ENCODE measurements around the gene WDR88.
"Not testable (repeated sequence)": the region's sequence is repeated elsewhere in the genome, so short reads cannot be mapped to it uniquely, and the experiment has no call there.

Gene WDR88

GRCh38 chr19:33199441-33200265 is 67.7 kb downstream of the WDR88 start:
- no peak for DNase-seq

GRCh38 chr19:33201473-33201872 is 69.6 kb downstream of the WDR88 start:
- DNase-seq = no peak

GRCh38 chr19:33201886-33202545 is 70.1 kb downstream of the WDR88 start:
- DNase-seq = no peak

GRCh38 chr19:33202546-33203507 is 70.9 kb downstream of the WDR88 start:
- DNase-seq = no peak

- no peak for DNase-seq
Measured at GRCh38 chr19:33203529-33203928, 71.6 kb downstream of the WDR88 start.

GRCh38 chr19:33204136-33204973 is 72.4 kb downstream of the WDR88 start:
- no peak for DNase-seq

- no peak for DNase-seq
Measured at GRCh38 chr19:33205110-33205509, 73.2 kb downstream of the WDR88 start.

- DNase-seq = no peak
Measured at GRCh38 chr19:33205531-33206260, 73.8 kb downstream of the WDR88 start.

- DNase-seq = no peak
Measured at GRCh38 chr19:33206261-33207039, 74.5 kb downstream of the WDR88 start.

GRCh38 chr19:33207040-33207620 is 75.2 kb downstream of the WDR88 start:
- DNase-seq = no peak

GRCh38 chr19:33207903-33208302 is 76.0 kb downstream of the WDR88 start:
- no peak for DNase-seq

- no peak for DNase-seq
Measured at GRCh38 chr19:33208371-33208895, 76.5 kb downstream of the WDR88 start.

- DNase-seq = no peak
Measured at GRCh38 chr19:33208904-33209849, 77.3 kb downstream of the WDR88 start.

GRCh38 chr19:33209850-33210230 is 77.9 kb downstream of the WDR88 start:
- DNase-seq = not testable (repeated sequence)

- no peak for DNase-seq
Measured at GRCh38 chr19:33210266-33210940, 78.5 kb downstream of the WDR88 start.

GRCh38 chr19:33211794-33212435 is 80.0 kb downstream of the WDR88 start:
- no peak for DNase-seq

GRCh38 chr19:33212436-33213172 is 80.7 kb downstream of the WDR88 start:
- no peak for DNase-seq
